Measurements from ENCODE around the gene PPP2R2B.

DNA sequence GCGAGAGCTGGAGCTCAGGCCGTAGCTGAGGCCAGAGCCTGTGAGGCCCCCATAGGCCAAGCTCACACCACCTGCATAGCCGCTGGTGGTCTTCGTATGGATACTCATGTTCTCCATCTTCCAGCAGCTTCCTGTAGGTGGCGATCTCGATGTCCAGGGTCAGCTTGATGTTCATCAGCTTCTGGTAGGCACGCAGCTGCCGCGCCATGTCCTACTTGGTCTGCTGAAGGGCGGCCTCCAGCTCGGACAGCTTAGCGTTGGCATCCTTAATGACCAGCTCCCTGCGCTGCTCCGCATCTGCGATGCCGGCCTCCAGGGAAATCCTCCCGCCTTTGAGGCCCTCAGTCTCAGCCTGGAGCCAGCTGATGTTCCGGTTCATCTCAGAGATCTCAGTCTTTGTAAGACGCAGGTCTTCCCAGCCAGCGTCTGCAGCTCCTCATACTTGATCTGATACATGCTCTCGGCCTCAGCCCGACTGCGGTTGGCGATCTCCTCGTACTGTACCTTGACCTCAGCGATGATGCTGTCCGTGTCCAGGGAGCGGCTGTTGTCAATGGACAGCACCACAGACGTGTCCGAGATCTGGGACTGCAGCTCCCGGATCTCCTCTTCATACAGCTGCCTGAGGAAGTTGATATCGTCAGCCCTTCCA, 172.1 kb downstream of the PPP2R2B start:
- no peak for TF ChIP-seq EZH2 (IDR thresholded peaks at IDR 0.05; ENCODE audit: borderline replicate concordance, low read depth, low read length, poor library complexity, severe bottlenecking)
- peak; percentile 46; the same call in 1 of the 2 replicates for TF ChIP-seq CTCF (conservative IDR thresholded peaks at IDR 0.05; ENCODE audit: low read depth, low read length)
